ENCODE results near the gene BLZF1.

BLZF1 gene

GRCh38 chr1:169360415-169360814 lies 7.6 kb upstream of the BLZF1 start:
- Histone ChIP-seq H2BK5ac (ENCODE audit: low read depth, low read length, poor library complexity, severe bottlenecking) (no peak overlapping the region), H3K4ac (ENCODE audit: low read depth in 1 of 2, low read length in 2 of 2) (no peak overlapping the region)
- 89% methylated on average over 1 of the region's 1 CpG for WGBS

GRCh38 chr1:169361281-169361680 lies 6.7 kb upstream of the BLZF1 start:
- Histone ChIP-seq H2BK15ac (ENCODE audit: low read depth, poor library complexity, severe bottlenecking) (no peak overlapping the region), H4K91ac (ENCODE audit: low read length) (no peak overlapping the region), H2BK5ac (ENCODE audit: low read depth, low read length, poor library complexity, severe bottlenecking) (no peak overlapping the region), H3K23ac (ENCODE audit: low read length in 2 of 2) (no peak overlapping the region), H3K9ac (ENCODE audit: low read length) (peak overlapping the region; percentile 55), H3K4me2 (ENCODE audit: low read length, poor library complexity, severe bottlenecking) (no peak overlapping the region), H3K4ac (ENCODE audit: low read depth in 1 of 2, low read length in 2 of 2) (no peak overlapping the region), H2BK12ac (ENCODE audit: low read length in 2 of 2) (no peak overlapping the region), H3K27ac (ENCODE audit: low read length, poor library complexity, severe bottlenecking) (no peak overlapping the region), H3K27me3 (ENCODE audit: control insufficient read depth in 1 of 2, insufficient read depth in 1 of 2, low read length in 2 of 2) (no peaks in the 10 kb centered on the region), H3K18ac (ENCODE audit: low read depth in 1 of 2, low read length in 2 of 2) (peak overlapping the region in 1 of 2 experiments; percentile 12), H3K4me3 (ENCODE audit: insufficient read depth in 1 of 2, low read depth in 1 of 2, low read length in 2 of 2) (no peak overlapping the region), H3K14ac (ENCODE audit: low read length in 2 of 2) (no peak overlapping the region), H3K79me1 (replicated peaks; ENCODE audit: low read length, poor library complexity, severe bottlenecking) (peaks cover 12% of the 10 kb centered on the region), H2AK5ac (ENCODE audit: low read length, severe bottlenecking) (no peak overlapping the region), H3K36me3 (ENCODE audit: control insufficient read depth in 1 of 2, insufficient read depth in 2 of 2, low read depth in 1 of 2, low read length in 2 of 2) (no peaks in the 10 kb centered on the region), H2BK120ac (ENCODE audit: low read depth, low read length) (no peak overlapping the region), H3K4me1 (ENCODE audit: control insufficient read depth, insufficient read depth, low read depth, low read length) (peaks cover 2% of the 10 kb centered on the region), H2AFZ (ENCODE audit: low read depth, low read length) (no peak overlapping the region), H4K8ac (ENCODE audit: low read length) (no peak overlapping the region), H3K9me3 (ENCODE audit: control insufficient read depth, low read length) (no peaks in the 10 kb centered on the region)
- DNase-seq = no peak
- WGBS = 96% methylated on average over 7 of the region's 7 CpGs

More at GRCh38 chr1:169360415-169360814, 7.6 kb upstream of the BLZF1 start:
- Histone ChIP-seq H3K27ac (ENCODE audit: low read length, poor library complexity, severe bottlenecking) (no peak overlapping the region), H2BK15ac (ENCODE audit: low read depth, poor library complexity, severe bottlenecking) (no peak overlapping the region), H3K4me3 (ENCODE audit: insufficient read depth in 1 of 2, low read depth in 1 of 2, low read length in 2 of 2) (no peak overlapping the region), H3K27me3 (ENCODE audit: control insufficient read depth in 1 of 2, insufficient read depth in 1 of 2, low read length in 2 of 2) (no peaks in the 10 kb centered on the region), H3K4me2 (ENCODE audit: low read length, poor library complexity, severe bottlenecking) (no peak overlapping the region), H2AK5ac (ENCODE audit: low read length, severe bottlenecking) (no peak overlapping the region), H3K36me3 (ENCODE audit: control insufficient read depth in 1 of 2, insufficient read depth in 2 of 2, low read depth in 1 of 2, low read length in 2 of 2) (no peaks in the 10 kb centered on the region), H2BK120ac (ENCODE audit: low read depth, low read length) (no peak overlapping the region), H3K18ac (ENCODE audit: low read depth in 1 of 2, low read length in 2 of 2) (peak overlapping the region in 1 of 2 experiments; percentile 37), H2BK12ac (ENCODE audit: low read length in 2 of 2) (no peak overlapping the region), H3K14ac (ENCODE audit: low read length in 2 of 2) (no peak overlapping the region), H4K91ac (ENCODE audit: low read length) (no peak overlapping the region), H2AFZ (ENCODE audit: low read depth, low read length) (no peak overlapping the region), H3K9me3 (ENCODE audit: control insufficient read depth, low read length) (no peaks in the 10 kb centered on the region), H3K9ac (ENCODE audit: low read length) (no peak overlapping the region), H3K4me1 (ENCODE audit: control insufficient read depth, insufficient read depth, low read depth, low read length) (peaks cover 2% of the 10 kb centered on the region), H4K8ac (ENCODE audit: low read length) (peak overlapping the region; percentile 12), H3K23ac (ENCODE audit: low read length in 2 of 2) (no peak overlapping the region), H3K79me1 (replicated peaks; ENCODE audit: low read length, poor library complexity, severe bottlenecking) (peaks cover 13% of the 10 kb centered on the region)
- no peak for DNase-seq

GRCh38 chr1:169363046-169363730 lies 4.8 kb upstream of the BLZF1 start:
- peak overlapping the region; percentile 89 for H3K27ac ChIP-seq (ENCODE audit: low read length, poor library complexity, severe bottlenecking)
- H3K4me3 ChIP-seq (ENCODE audit: insufficient read depth in 1 of 2, low read depth in 1 of 2, low read length in 2 of 2) = no peak overlapping the region

GRCh38 chr1:169364948-169365347 lies 3.0 kb upstream of the BLZF1 start:
- no peak overlapping the region for H2AFZ ChIP-seq (ENCODE audit: low read depth, low read length)
- no peak overlapping the region for H3K4me2 ChIP-seq (ENCODE audit: low read length, poor library complexity, severe bottlenecking)
- peak overlapping the region; percentile 64 for H2AK5ac ChIP-seq (ENCODE audit: low read length, severe bottlenecking)
- H2BK120ac ChIP-seq (ENCODE audit: low read depth, low read length) = no peak overlapping the region
- WGBS = 100% methylated on average over 2 of the region's 2 CpGs
- no peak overlapping the region for H3K27ac ChIP-seq (ENCODE audit: low read length, poor library complexity, severe bottlenecking)
- DNase-seq = no peak
- H3K4ac ChIP-seq (ENCODE audit: low read depth in 1 of 2, low read length in 2 of 2) = no peak overlapping the region
- peaks cover 2% of the 10 kb centered on the region for H3K4me1 ChIP-seq (ENCODE audit: control insufficient read depth, insufficient read depth, low read depth, low read length)
- H2BK5ac ChIP-seq (ENCODE audit: low read depth, low read length, poor library complexity, severe bottlenecking) = no peak overlapping the region
- H2BK12ac ChIP-seq (ENCODE audit: low read length in 2 of 2) = no peak overlapping the region
- H3K23ac ChIP-seq (ENCODE audit: low read length in 2 of 2) = no peak overlapping the region
- no peak overlapping the region for H3K9ac ChIP-seq (ENCODE audit: low read length)
- peaks cover 0 to 4% of the 10 kb centered on the region in 2 experiments for H3K36me3 ChIP-seq (ENCODE audit: control insufficient read depth in 1 of 2, insufficient read depth in 2 of 2, low read depth in 1 of 2, low read length in 2 of 2)
- no peak overlapping the region for H4K91ac ChIP-seq (ENCODE audit: low read length)
- H3K27me3 ChIP-seq (ENCODE audit: control insufficient read depth in 1 of 2, insufficient read depth in 1 of 2, low read length in 2 of 2) = no peaks in the 10 kb centered on the region
- H3K18ac ChIP-seq (ENCODE audit: low read depth in 1 of 2, low read length in 2 of 2) = no peak overlapping the region
- H2BK15ac ChIP-seq (ENCODE audit: low read depth, poor library complexity, severe bottlenecking) = no peak overlapping the region
- H4K8ac ChIP-seq (ENCODE audit: low read length) = no peak overlapping the region
- no peak overlapping the region for H3K14ac ChIP-seq (ENCODE audit: low read length in 2 of 2)
- H3K79me1 ChIP-seq (replicated peaks; ENCODE audit: low read length, poor library complexity, severe bottlenecking) = peaks cover 16% of the 10 kb centered on the region
- H3K9me3 ChIP-seq (ENCODE audit: control insufficient read depth, low read length) = no peaks in the 10 kb centered on the region
- no peak overlapping the region for H3K4me3 ChIP-seq (ENCODE audit: insufficient read depth in 1 of 2, low read depth in 1 of 2, low read length in 2 of 2)

More at GRCh38 chr1:169363046-169363730, 4.8 kb upstream of the BLZF1 start:
- WGBS = 27% methylated on average over 3 of the region's 5 CpGs
- no peak overlapping the region for H2AK5ac ChIP-seq (ENCODE audit: low read length, severe bottlenecking)
- no peak overlapping the region for H3K4ac ChIP-seq (ENCODE audit: low read depth in 1 of 2, low read length in 2 of 2)
- peaks cover 15% of the 10 kb centered on the region for H3K79me1 ChIP-seq (replicated peaks; ENCODE audit: low read length, poor library complexity, severe bottlenecking)
- H4K8ac ChIP-seq (ENCODE audit: low read length) = no peak overlapping the region
- H3K9ac ChIP-seq (ENCODE audit: low read length) = no peak overlapping the region
- H4K91ac ChIP-seq (ENCODE audit: low read length) = no peak overlapping the region
- no peak overlapping the region for H2BK120ac ChIP-seq (ENCODE audit: low read depth, low read length)
- no peaks in the 10 kb centered on the region for H3K27me3 ChIP-seq (ENCODE audit: control insufficient read depth in 1 of 2, insufficient read depth in 1 of 2, low read length in 2 of 2)
- no peaks in the 10 kb centered on the region for H3K36me3 ChIP-seq (ENCODE audit: control insufficient read depth in 1 of 2, insufficient read depth in 2 of 2, low read depth in 1 of 2, low read length in 2 of 2)
- peaks cover 2% of the 10 kb centered on the region for H3K4me1 ChIP-seq (ENCODE audit: control insufficient read depth, insufficient read depth, low read depth, low read length)
- no peak overlapping the region for H2BK5ac ChIP-seq (ENCODE audit: low read depth, low read length, poor library complexity, severe bottlenecking)
- H2AFZ ChIP-seq (ENCODE audit: low read depth, low read length) = no peak overlapping the region
- H3K23ac ChIP-seq (ENCODE audit: low read length in 2 of 2) = no peak overlapping the region
- no peaks in the 10 kb centered on the region for H3K9me3 ChIP-seq (ENCODE audit: control insufficient read depth, low read length)
- no peak overlapping the region for H3K4me2 ChIP-seq (ENCODE audit: low read length, poor library complexity, severe bottlenecking)
- no peak overlapping the region for H3K18ac ChIP-seq (ENCODE audit: low read depth in 1 of 2, low read length in 2 of 2)
- H2BK15ac ChIP-seq (ENCODE audit: low read depth, poor library complexity, severe bottlenecking) = no peak overlapping the region
- H3K14ac ChIP-seq (ENCODE audit: low read length in 2 of 2) = no peak overlapping the region
- no peak overlapping the region for H2BK12ac ChIP-seq (ENCODE audit: low read length in 2 of 2)
- peak; percentile 81 for DNase-seq

Measured in mesenchymal stem cell (in vitro differentiated cells and primary cell).